Smooth muscle cell (in vitro differentiated cells): ENCODE measurements around the gene USE1. TPM values are rescaled to one million over a fixed set of nuclear protein-coding genes. Genes with fewer than 3 reads are reported as not detected.

ENCODE experiments used
- DNase-seq: peaks from one replicate; lab custom pipeline; 2025; ENCODE audit not compliant: unreplicated experiment; lab: John Stamatoyannopoulos, UW
- H2AFZ ChIP-seq: fragments of 200-600 bp; sonication (generic); 2 replicates; pipeline ENCODE4 v1.6.0; 2016; ENCODE audit warnings: antibody characterized with exemption, low read depth, mild to moderate bottlenecking
- H3F3A ChIP-seq: fragments of 200-600 bp; sonication (generic); 2 replicates; pipeline ENCODE4 v1.6.0; 2017; ENCODE audit warnings: antibody characterized with exemption, low read depth
- H3K27ac ChIP-seq: fragments of 200-600 bp; sonication (generic); 2 replicates; pipeline ENCODE4 v1.5.1; 2016; ENCODE audit warnings: low read depth, mild to moderate bottlenecking
- H3K27me3 ChIP-seq: fragments of 200-600 bp; sonication (generic); 2 replicates; pipeline ENCODE4 v1.6.1; 2016; ENCODE audit warnings: low read depth, mild to moderate bottlenecking
- H3K36me3 ChIP-seq: fragments of 200-600 bp; sonication (generic); 2 replicates; pipeline ENCODE4 v1.5.1; 2016; ENCODE audit warnings: low read depth
- H3K4me1 ChIP-seq: fragments of 200-600 bp; sonication (generic); 2 replicates; pipeline ENCODE4 v1.5.1; 2016; ENCODE audit warnings: low read depth
- H3K4me2 ChIP-seq: fragments of 200-600 bp; sonication (generic); 2 replicates; pipeline ENCODE4 v1.6.0; 2016; ENCODE audit warnings: mild to moderate bottlenecking
- H3K4me3 ChIP-seq: fragments of 200-600 bp; sonication (generic); 2 replicates; pipeline ENCODE4 v1.5.1; 2016; ENCODE audit warnings: mild to moderate bottlenecking
- H3K79me2 ChIP-seq: fragments of 200-600 bp; sonication (generic); 2 replicates; pipeline ENCODE4 v1.6.0; 2016; ENCODE audit warnings: low read depth, mild to moderate bottlenecking
- H3K9ac ChIP-seq: fragments of 200-600 bp; sonication (generic); 2 replicates; pipeline ENCODE4 v1.6.0; 2016; ENCODE audit warnings: low read depth
- H3K9me3 ChIP-seq: fragments of 200-600 bp; sonication (generic); replicated peaks from 2 replicates; pipeline ENCODE4 v1.5.1; 2016; ENCODE audit warnings: low read depth
- H4K20me1 ChIP-seq: fragments of 200-600 bp; sonication (generic); 2 replicates; pipeline ENCODE4 v1.6.0; 2016; ENCODE audit warnings: low read depth
- WGBS: methylation state at CpG from one replicate; pipeline ENCODE4 v1.1.7; 2016; ENCODE audit warnings: low lambda C conversion rate; 5-methylcytosine and 5-hydroxymethylcytosine counted together
- polyA plus RNA-seq: library from polyadenylated mRNA; unstranded; fragments of >200 nt; fragmentation: Nextera tagmentation; extraction: Ambion mirVana; gene quantifications from 2 replicates; pipeline ENCODE4 v1.2.1, GENCODE V29; 2016
- total RNA-seq: library from RNA; depleted of rRNA; stranded (reverse); fragments of >200 nt; gene quantifications from 2 replicates; pipeline ENCODE4 v1.2.3, GENCODE V29; 2014
- TF ChIP-seq, protein P1 (sequence below): fragments of 200-600 bp; sonication (generic); IDR thresholded peaks from 2 replicates; pipeline ENCODE4 v1.5.1; 2017; ENCODE audit warnings: borderline replicate concordance, mild to moderate bottlenecking, antibody characterized with exemption; ENCODE audit not compliant: insufficient read depth, poor library complexity, severe bottlenecking

The USE1 gene
- total and polyA plus RNA-seq, 2 experiments from 2014 or later = 16.4 to 28.8 TPM

- TF ChIP-seq, protein P1, sequence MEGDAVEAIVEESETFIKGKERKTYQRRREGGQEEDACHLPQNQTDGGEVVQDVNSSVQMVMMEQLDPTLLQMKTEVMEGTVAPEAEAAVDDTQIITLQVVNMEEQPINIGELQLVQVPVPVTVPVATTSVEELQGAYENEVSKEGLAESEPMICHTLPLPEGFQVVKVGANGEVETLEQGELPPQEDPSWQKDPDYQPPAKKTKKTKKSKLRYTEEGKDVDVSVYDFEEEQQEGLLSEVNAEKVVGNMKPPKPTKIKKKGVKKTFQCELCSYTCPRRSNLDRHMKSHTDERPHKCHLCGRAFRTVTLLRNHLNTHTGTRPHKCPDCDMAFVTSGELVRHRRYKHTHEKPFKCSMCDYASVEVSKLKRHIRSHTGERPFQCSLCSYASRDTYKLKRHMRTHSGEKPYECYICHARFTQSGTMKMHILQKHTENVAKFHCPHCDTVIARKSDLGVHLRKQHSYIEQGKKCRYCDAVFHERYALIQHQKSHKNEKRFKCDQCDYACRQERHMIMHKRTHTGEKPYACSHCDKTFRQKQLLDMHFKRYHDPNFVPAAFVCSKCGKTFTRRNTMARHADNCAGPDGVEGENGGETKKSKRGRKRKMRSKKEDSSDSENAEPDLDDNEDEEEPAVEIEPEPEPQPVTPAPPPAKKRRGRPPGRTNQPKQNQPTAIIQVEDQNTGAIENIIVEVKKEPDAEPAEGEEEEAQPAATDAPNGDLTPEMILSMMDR = no peak
- WGBS = 96% methylated on average over 14 of the region's 14 CpGs
- Histone ChIP-seq H3K27me3 (no peaks in the 10 kb centered on the region), H3K4me1 (peaks cover 5% of the 10 kb centered on the region), H3K4me2 (no peak overlapping the region), H3K9me3 (no peaks in the 10 kb centered on the region), H3F3A (no peaks in the 10 kb centered on the region), H3K36me3 (no peaks in the 10 kb centered on the region), H3K79me2 (no peaks in the 10 kb centered on the region), H3K4me3 (no peak overlapping the region), H2AFZ (no peak overlapping the region), H3K9ac (no peak overlapping the region), H3K27ac (no peak overlapping the region), H4K20me1 (no peaks in the 10 kb centered on the region)
- no peak for DNase-seq
Observed at GRCh38 chr19:17210296-17210695, 4.9 kb upstream of the USE1 start.

- Histone ChIP-seq H3K27me3 (no peaks in the 10 kb centered on the region), H3K9me3 (no peaks in the 10 kb centered on the region), H4K20me1 (no peaks in the 10 kb centered on the region), H3K36me3 (no peaks in the 10 kb centered on the region), H3K4me3 (no peak overlapping the region), H3K4me2 (no peak overlapping the region), H3F3A (no peaks in the 10 kb centered on the region), H3K79me2 (no peaks in the 10 kb centered on the region), H2AFZ (no peak overlapping the region), H3K27ac (no peak overlapping the region), H3K4me1 (peaks cover 5% of the 10 kb centered on the region), H3K9ac (no peak overlapping the region)
- 96% methylated on average over 38 of the region's 58 CpGs for WGBS
- TF ChIP-seq, protein P1 = no peak
- DNase-seq = no peak
Observed at GRCh38 chr19:17211547-17212446, 3.4 kb upstream of the USE1 start.

DNA sequence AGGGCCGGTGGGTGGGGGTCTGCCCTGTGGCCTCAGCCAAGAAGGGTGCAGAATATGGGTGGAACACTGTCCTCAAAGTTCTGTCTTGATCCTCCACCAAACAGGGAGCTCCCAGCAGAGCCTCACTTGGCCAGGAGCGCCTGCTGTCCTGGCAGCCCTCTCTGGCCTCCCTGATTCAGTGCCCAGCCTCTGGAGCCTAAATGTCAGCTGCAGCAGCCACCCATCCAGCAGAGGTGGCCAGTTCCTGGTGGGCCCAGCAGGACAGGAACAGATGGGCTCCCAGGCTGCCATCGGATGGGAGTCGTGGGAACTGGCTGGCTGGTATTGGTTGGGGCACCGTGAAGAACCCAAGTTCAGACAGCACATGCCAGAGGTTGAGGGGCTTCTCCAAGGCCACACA lies 1.8 kb upstream of the USE1 start:
- DNase-seq = no peak
- 100% methylated on average over 5 of the region's 5 CpGs for WGBS
- H2AFZ ChIP-seq = no peak overlapping the region
- H3K79me2 ChIP-seq = no peaks in the 10 kb centered on the region
- TF ChIP-seq, protein P1 = no peak
- no peaks in the 10 kb centered on the region for H3F3A ChIP-seq
- H4K20me1 ChIP-seq = no peaks in the 10 kb centered on the region
- no peak overlapping the region for H3K4me3 ChIP-seq
- H3K27ac ChIP-seq = no peak overlapping the region
- H3K4me2 ChIP-seq = no peak overlapping the region
- peaks cover 5% of the 10 kb centered on the region for H3K4me1 ChIP-seq
- H3K9me3 ChIP-seq = no peaks in the 10 kb centered on the region
- H3K9ac ChIP-seq = no peak overlapping the region
- H3K27me3 ChIP-seq = no peaks in the 10 kb centered on the region
- H3K36me3 ChIP-seq = no peaks in the 10 kb centered on the region
